Measurements from ENCODE around the gene CLDND2.

GRCh38 chr19:51341066-51341465 is 27.7 kb downstream of the CLDND2 start:
- TF ChIP-seq EZH2 (IDR thresholded peaks at IDR 0.05; ENCODE audit: borderline replicate concordance) (no peak), CTCF (IDR thresholded peaks at IDR 0.05; ENCODE audit: poor library complexity) (no peak), EZH2phosphoT487 (IDR thresholded peaks at IDR 0.05; ENCODE audit: low read depth, severe bottlenecking, unreplicated experiment) (no peak)

Data from hepatocyte (in vitro differentiated cells).